ENCODE data around the gene LOXL1. TPM values are rescaled to one million over a fixed set of nuclear protein-coding genes. Genes with fewer than 3 reads are reported as not detected.
A peak's percentile ranks its signal among the peaks of the same experiment; 100 is the strongest.
"Not testable (repeated sequence)": the region's sequence is repeated elsewhere in the genome, so short reads cannot be mapped to it uniquely, and the experiment has no call there.

LOXL1 gene
- total RNA-seq, 6 experiments from 2014 or later, result 235 to 309 (median 288) TPM

DNA sequence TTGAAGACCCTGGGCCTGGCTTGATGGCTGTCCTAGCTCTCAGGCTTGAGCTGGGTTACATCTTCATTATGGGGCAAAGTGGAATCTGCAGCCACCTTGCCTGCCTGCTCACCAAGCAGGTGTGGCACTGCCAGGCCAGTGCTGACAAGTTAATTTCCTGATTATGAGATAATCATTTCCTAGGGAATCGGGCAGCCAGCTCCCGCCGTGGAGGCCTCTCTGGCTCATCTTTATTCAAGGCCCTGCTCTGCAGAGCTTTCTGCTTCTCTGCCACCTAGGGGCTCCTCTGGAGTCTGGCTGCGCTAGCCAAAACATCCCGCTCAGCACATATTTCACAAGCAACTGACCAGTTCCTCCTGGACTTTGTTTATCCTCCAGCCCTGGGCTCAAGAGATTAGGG lies 9.9 kb downstream of the LOXL1 start:
- H3K27ac Mint-ChIP-seq, result peak overlapping the region; percentile 12; the same call in 1 of the 2 replicates
- no peaks in the 10 kb centered on the region; the same call in 1 of the 2 replicates for H3K27me3 Mint-ChIP-seq (ENCODE audit: insufficient read depth)
- DNase-seq, result no peak
- H3K9me3 Mint-ChIP-seq, result no peaks in the 10 kb centered on the region
- H3K4me3 Mint-ChIP-seq, result no peak overlapping the region
- peaks cover 85% of the 10 kb centered on the region for H3K4me1 Mint-ChIP-seq (ENCODE audit: low read depth)
- peaks cover 25% of the 10 kb centered on the region for H3K36me3 Mint-ChIP-seq (ENCODE audit: low read depth)
- TF ChIP-seq, protein P1, sequence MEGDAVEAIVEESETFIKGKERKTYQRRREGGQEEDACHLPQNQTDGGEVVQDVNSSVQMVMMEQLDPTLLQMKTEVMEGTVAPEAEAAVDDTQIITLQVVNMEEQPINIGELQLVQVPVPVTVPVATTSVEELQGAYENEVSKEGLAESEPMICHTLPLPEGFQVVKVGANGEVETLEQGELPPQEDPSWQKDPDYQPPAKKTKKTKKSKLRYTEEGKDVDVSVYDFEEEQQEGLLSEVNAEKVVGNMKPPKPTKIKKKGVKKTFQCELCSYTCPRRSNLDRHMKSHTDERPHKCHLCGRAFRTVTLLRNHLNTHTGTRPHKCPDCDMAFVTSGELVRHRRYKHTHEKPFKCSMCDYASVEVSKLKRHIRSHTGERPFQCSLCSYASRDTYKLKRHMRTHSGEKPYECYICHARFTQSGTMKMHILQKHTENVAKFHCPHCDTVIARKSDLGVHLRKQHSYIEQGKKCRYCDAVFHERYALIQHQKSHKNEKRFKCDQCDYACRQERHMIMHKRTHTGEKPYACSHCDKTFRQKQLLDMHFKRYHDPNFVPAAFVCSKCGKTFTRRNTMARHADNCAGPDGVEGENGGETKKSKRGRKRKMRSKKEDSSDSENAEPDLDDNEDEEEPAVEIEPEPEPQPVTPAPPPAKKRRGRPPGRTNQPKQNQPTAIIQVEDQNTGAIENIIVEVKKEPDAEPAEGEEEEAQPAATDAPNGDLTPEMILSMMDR (IDR thresholded peaks at IDR 0.05), result peak; percentile 18; the same call in 1 of the 2 replicates

DNA sequence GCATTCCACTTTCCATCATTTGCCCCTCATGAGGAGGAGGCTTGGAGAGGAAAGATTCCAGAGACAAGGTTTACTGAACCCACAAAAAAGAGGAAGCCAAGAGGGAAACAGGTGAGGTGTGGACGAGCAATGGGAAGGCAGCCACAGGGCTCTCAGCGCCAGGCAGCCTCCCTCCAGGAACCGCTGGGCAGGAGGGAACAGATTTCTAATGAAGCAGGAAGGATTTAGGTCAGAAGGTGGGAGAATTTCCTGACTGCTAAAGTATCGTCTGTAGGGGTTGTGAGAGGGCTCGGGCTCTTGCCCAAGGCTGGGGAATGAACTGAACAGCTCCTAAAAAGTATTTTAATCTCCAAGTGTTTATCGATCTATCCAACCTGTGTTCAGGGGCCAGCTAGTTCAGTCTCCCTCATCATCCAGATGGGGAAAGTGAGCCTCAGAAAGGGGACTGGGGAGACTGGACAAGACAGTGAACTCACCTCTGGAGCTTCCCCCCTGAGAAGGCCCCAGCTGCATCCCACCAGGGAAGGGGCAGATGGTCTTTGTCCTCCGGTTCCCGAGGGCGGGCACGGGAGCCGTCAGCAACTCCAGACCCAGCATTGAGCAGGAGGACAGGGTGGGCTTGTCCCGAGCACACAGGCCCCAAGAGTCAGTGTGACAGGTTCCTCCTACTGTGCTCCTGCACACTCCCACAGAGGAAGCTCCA lies 10.5 kb downstream of the LOXL1 start:
- Mint-ChIP-seq H3K27me3 (ENCODE audit: insufficient read depth) (no peaks in the 10 kb centered on the region; the same call in 1 of the 2 replicates), H3K27ac (peak overlapping the region; percentile 12; the same call in 1 of the 2 replicates), H3K4me3 (no peak overlapping the region), H3K9me3 (no peaks in the 10 kb centered on the region), H3K4me1 (ENCODE audit: low read depth) (peaks cover 85% of the 10 kb centered on the region), H3K36me3 (ENCODE audit: low read depth) (peaks cover 25% of the 10 kb centered on the region)
- TF ChIP-seq, protein P1 (IDR thresholded peaks at IDR 0.05), result no peak
- no peak for DNase-seq

DNA sequence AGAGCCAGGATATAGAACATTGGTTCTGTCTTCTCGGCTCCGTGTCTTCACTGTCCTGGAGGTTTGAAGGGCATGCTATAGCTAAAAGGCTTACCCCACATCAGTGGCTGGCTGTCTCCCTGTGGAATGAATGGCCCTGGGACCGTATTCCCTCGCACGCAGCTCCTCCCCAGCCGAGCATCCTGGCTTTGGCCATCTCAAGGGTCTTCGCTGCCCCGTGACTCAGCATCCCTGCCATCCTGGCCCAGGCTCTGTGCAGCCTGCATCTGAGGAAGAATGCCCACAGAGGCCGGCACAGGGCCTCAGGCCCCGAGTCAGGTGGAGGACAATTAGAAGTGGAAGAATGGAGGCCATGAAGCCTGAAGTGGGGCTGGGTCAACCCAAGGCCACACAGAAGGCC lies 11.0 kb downstream of the LOXL1 start:
- no peak for DNase-seq
- Mint-ChIP-seq H3K36me3 (ENCODE audit: low read depth) (peaks cover 24% of the 10 kb centered on the region), H3K9me3 (no peaks in the 10 kb centered on the region), H3K4me3 (no peak overlapping the region), H3K27me3 (ENCODE audit: insufficient read depth) (peaks cover under 1% of the 10 kb centered on the region; the same call in 1 of the 2 replicates), H3K27ac (no peak overlapping the region), H3K4me1 (ENCODE audit: low read depth) (peaks cover 85% of the 10 kb centered on the region)
- TF ChIP-seq, protein P1 (IDR thresholded peaks at IDR 0.05), result no peak

DNA sequence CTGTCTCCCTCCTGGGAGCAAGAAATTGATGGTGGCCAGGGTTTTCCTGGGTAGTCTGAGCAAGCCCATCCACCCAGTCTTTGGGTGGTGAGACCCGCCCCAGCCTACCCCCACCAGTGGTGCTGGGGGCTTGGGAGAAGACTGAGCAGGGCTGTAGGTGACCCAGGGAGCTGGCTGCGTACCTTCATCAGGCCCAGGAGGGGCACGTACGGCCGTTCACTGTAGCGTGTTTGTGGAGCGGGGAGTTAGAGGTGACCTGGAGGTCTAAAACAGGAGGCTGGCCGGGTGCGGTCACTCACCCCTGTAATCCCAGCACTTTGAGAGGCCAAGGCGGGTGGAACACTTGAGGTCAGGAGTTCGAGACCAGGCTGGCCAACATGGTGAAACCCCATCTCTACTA lies 11.5 kb downstream of the LOXL1 start:
- peaks cover 3% of the 10 kb centered on the region; the same call in 1 of the 2 replicates for H3K27me3 Mint-ChIP-seq (ENCODE audit: insufficient read depth)
- H3K4me1 Mint-ChIP-seq (ENCODE audit: low read depth), result peaks cover 85% of the 10 kb centered on the region
- H3K9me3 Mint-ChIP-seq, result no peaks in the 10 kb centered on the region
- no peak overlapping the region for H3K27ac Mint-ChIP-seq
- DNase-seq, result no peak
- TF ChIP-seq, protein P1 (IDR thresholded peaks at IDR 0.05), result no peak
- no peak overlapping the region for H3K4me3 Mint-ChIP-seq
- H3K36me3 Mint-ChIP-seq (ENCODE audit: low read depth), result peaks cover 20% of the 10 kb centered on the region

DNA sequence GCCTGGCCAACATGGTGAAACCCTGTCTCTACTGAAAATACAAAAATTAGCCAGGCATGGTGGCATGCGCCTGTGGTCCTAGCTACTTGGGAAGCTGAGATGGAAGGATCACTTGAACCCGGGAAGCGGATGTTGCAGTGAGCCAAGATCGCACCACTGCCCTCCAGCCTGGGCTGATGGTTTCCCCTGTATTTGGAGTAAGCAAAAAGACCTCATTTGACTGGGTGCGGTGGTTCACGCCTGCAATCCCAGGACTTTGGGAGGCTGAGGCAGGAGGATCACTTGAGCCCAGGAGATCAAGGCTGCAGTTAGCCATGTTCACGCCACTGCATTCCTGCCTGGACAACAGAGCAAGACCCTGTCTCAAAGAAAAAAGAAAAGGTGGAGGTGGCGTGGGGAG lies 12.3 kb downstream of the LOXL1 start:
- H3K4me1 Mint-ChIP-seq (ENCODE audit: low read depth), result peaks cover 82% of the 10 kb centered on the region
- H3K9me3 Mint-ChIP-seq; H3K4me3 Mint-ChIP-seq; H3K27me3 Mint-ChIP-seq (ENCODE audit: insufficient read depth); DNase-seq: not testable (repeated sequence)
- peaks cover 19% of the 10 kb centered on the region for H3K36me3 Mint-ChIP-seq (ENCODE audit: low read depth)
- H3K27ac Mint-ChIP-seq, result peak overlapping the region; percentile 91; the same call in 1 of the 2 replicates

DNA sequence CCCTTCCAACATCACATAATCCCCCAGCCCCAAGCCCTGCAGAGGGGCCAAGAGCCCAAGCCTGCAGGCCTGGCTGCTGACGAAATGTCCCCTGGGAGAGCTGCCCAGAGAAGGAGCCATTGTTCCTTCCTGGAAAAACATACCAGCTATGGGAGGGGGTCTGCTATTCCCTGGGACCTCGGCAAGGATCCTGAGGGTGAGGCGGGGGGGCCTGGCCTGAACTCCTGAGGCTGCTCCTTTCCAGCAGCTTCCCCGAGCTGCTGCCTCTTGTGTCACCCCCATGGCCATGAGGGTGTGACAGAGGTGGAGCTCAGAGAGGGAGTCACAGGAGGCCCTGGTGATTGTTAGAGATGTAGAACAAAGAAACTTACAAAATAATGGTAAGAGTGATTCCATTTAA lies 12.9 kb downstream of the LOXL1 start:
- Mint-ChIP-seq H3K4me1 (ENCODE audit: low read depth) (peaks cover 82% of the 10 kb centered on the region), H3K27me3 (ENCODE audit: insufficient read depth) (peaks cover 3% of the 10 kb centered on the region; the same call in 1 of the 2 replicates), H3K27ac (peak overlapping the region; percentile 91), H3K36me3 (ENCODE audit: low read depth) (peaks cover 24% of the 10 kb centered on the region), H3K9me3 (no peaks in the 10 kb centered on the region), H3K4me3 (peak overlapping the region; percentile 39)
- TF ChIP-seq, protein P1 (IDR thresholded peaks at IDR 0.05), result no peak
- DNase-seq, result no peak

Data from HFFc6 (cell line).